Keratinocyte (primary cell): ENCODE measurements around the gene SLC39A11.

Experiments used
- EZH2 ChIP-seq: IDR thresholded peaks from one replicate; pipeline ENCODE4 v1.6.1; 2012; ENCODE audit warnings: inconsistent platforms, mild to moderate bottlenecking, low read length, moderate library complexity
- TF ChIP-seq, protein P1 (sequence below), 3 experiments: IDR thresholded peaks in 1 of 3; conservative IDR thresholded peaks in 1 of 3; optimal IDR thresholded peaks in 1 of 3; 2 replicates in 2 of 3; 3 replicates in 1 of 3; pipeline versions ENCODE3 to v1.5.1; 2011; ENCODE audit warnings: low read length in 3 of 3, mild to moderate bottlenecking in 3 of 3, moderate library complexity in 2 of 3, control low read depth in 1 of 3, inconsistent platforms in 1 of 3; ENCODE audit not compliant: insufficient read depth in 2 of 3; ENCODE audit errors: extremely low read depth in 1 of 3

DNA sequence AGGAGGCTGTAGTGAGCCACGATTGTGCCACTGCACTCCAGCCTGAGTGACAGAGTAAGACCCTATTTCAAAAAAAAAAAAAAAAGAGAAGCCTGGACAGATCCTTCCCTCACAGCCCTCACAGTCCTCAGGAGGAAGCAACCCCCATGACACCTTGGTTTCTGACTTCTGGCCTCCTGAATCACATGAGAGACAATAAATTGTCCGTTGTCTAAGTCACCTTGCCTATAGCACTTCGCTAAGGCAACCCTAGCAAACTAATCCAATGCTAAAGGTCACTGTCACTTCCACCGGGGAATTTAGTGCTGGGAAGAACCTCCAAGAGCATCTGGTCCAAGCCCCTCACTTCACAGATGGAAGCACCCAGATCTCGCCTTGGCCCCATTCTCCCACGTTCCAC, 18.9 kb upstream of the SLC39A11 start:
- TF ChIP-seq, protein P1, sequence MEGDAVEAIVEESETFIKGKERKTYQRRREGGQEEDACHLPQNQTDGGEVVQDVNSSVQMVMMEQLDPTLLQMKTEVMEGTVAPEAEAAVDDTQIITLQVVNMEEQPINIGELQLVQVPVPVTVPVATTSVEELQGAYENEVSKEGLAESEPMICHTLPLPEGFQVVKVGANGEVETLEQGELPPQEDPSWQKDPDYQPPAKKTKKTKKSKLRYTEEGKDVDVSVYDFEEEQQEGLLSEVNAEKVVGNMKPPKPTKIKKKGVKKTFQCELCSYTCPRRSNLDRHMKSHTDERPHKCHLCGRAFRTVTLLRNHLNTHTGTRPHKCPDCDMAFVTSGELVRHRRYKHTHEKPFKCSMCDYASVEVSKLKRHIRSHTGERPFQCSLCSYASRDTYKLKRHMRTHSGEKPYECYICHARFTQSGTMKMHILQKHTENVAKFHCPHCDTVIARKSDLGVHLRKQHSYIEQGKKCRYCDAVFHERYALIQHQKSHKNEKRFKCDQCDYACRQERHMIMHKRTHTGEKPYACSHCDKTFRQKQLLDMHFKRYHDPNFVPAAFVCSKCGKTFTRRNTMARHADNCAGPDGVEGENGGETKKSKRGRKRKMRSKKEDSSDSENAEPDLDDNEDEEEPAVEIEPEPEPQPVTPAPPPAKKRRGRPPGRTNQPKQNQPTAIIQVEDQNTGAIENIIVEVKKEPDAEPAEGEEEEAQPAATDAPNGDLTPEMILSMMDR (optimal IDR thresholded peaks at IDR 0.05 in 1 of 3, IDR thresholded peaks at IDR 0.05 in 1 of 3, conservative IDR thresholded peaks at IDR 0.05 in 1 of 3; ENCODE audit: extremely low read depth in 1 of 3, insufficient read depth in 2 of 3, low read length in 3 of 3): no peak
- TF ChIP-seq EZH2: no peak
